ENCODE results near the gene MICU2.

The MICU2 gene

DNA sequence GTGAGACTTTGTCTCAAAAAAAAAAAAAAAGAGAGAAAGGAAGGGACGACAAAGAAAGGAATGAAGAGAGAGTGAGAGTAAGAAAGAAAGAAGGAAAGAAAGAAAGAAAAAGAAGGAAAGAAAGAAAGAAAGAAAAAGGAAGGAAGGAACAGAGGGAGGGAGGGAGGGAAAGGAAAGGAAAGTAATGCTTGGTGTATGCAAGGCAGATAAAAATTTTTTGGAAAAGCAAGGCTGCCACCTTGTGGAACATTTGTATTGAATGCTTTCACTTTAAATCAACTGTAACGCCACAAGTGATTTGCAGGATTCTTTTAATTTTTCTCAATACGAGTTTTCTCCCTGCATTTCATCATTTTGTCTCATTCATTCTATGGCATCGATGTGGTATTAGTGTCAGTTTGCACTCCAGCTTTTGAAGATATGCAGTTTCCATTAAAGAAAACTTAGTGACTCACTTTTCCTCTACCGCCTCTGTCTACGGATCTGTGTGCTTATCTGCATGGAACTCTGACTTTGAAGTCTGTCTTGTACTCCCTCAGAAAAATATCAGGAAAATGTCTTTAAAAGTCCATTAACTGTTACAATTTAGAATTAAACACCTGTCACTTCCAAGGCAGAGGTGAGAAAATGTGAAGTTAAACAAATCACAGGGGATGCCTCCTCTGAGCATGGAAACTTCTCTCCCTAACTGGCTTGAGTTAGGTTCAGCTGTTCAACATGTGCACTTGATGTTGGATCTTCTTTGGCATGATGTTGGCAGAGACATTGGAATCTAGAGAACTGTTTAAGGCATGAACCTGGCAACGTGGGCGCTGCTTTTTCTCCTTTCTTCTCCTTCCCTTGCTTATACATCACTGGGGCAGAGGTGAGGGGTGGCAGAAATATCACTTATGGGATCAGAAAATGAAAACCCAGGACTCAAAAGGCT is 124.8 kb downstream of the MICU2 start:
- peak; percentile 15 for DNase-seq

DNA sequence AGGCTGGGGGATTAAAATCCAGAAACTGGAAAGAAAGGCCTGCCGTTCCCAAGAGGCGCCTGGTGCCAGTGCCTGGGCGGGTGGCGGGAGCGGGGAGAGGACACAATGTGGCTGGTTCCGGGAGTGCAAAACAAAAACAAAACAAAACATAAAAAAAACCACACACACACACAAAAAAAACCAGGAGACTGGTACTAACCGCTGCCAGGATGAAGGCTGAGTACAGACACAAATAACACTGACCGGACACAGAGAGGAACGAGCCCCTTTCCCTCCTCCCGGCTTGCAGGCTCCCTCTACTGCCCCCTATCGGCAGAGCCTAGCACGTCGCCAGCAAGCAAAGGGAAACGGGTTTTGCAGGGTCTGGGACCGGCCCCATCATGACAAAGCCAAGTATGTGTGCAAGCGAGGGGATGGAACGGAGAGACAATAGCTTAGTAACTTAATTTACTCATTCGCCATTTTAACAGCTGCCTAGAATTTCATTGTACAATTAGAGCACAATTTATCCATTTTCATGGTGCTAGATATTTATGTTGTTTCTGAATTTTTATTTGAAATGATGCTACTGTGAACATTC is 127.0 kb downstream of the MICU2 start:
- peak; percentile 26 for DNase-seq

DNA sequence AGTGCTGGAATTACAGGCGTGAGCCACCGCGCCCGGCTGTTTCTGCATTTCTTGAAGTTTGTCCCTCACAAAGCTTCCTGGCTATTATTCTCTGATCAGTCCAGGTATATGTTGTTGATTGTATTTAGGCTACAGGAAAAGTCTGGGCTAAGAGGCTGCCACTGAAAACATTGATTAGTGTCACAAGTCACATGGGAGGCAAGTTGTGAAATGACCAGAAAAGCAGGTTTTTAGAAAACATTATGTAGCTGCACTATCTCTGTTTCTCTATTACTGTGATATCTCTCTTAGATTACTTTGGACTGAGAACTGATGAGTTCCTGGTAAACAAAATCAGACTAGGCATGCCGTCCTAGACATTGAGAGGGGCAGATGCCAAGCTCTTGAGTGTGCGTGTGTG is 128.9 kb downstream of the MICU2 start:
- no peak for DNase-seq

DNA sequence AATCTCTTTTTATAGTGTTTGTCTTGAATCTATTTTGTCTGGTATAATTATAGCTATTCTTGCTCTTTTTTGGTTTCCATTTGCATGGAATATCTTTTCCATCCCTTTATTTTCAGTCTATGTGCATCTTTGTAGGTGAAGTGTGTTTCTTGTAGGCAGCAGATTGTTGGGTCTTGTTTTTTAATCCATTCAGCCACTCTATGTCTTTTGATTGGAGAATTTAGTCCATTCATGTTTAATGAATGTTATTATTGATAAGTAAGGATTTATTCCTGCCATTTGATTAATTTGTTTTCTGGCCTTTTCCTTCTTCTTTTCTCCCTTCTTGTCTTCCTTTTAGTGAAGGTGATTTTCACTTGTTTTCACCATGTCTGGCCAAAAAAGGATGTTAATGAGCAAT is 133.2 kb downstream of the MICU2 start:
- DNase-seq, result no peak

DNA sequence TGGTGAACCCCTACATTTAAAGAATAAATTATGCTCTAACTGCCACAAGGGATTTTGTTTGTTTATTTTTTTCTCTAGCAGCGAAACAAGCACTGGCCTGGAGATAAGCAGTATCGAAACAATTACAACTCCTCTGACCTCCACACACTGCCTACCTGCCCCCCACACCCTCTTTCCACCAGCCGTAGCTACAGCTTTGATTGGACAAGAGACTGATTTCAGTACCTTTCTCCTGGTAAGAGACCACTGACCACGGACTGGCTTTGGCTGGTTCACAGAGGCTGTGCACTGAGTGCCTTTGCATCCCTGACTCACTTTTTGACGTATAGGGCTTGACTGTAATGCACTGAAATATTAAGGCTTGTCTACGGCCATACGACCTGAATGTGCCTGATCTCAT is 137.4 kb downstream of the MICU2 start:
- no peak for DNase-seq

DNA sequence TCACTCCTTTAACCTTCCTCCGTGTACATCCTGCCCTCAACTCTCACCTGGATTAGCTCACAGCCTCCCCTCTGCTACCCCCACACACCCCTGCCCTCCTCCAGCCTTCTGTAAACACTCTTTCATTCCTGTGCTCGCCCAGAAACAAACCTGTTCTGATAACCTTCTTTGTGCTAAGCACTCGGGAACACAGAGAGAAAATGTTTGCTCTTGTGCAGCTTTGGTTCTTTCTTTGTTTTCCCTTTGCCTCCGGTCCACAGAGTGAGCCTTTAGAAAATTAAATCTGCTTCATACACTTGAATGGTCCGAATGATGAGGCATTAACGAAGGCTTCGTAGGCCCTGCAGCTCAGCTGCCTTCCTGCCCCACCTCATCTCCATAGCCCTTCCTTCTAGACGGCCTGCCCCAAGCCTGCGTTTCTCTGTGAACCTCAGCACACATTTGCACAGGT is 138.2 kb downstream of the MICU2 start:
- DNase-seq, result no peak

DNA sequence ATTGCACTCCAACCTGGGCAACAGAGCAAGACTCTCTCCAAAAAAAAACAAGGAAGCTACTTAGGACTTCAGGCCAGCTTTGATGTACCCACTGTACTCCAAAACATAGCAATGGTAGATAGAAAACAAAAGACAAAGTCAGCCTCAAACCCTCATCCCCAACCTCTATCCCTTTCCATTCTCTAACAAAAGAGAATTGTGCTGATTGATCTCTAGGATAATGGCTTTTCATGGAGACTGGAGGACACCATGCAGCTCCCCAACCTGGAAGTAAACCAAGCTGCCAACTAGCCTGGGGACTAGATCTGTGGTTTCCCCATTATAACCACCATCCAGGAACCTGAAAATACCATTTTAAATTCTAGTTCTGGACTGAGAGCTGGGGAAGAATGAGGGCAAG is 140.5 kb downstream of the MICU2 start:
- no peak for DNase-seq

DNA sequence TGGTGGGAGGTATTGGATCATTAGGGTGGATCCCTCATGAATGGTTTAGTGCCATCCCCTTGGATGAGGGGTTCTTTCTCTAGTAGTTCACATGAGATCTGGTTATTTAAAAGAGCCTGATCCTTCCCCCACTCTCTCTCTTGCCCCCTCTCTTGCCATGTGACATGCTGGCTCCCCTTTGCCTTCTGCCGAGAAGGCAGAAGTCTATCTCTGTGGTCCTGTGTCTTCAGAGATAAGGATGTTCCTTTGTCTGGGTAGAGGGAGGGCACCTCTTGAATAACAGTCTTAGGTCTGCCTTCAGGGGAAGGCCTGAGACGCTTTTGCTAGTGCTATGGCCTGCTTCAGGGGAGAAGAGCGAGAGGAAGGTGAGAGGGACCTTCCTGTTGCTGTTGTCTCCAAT is 142.8 kb downstream of the MICU2 start:
- no peak for DNase-seq

DNA sequence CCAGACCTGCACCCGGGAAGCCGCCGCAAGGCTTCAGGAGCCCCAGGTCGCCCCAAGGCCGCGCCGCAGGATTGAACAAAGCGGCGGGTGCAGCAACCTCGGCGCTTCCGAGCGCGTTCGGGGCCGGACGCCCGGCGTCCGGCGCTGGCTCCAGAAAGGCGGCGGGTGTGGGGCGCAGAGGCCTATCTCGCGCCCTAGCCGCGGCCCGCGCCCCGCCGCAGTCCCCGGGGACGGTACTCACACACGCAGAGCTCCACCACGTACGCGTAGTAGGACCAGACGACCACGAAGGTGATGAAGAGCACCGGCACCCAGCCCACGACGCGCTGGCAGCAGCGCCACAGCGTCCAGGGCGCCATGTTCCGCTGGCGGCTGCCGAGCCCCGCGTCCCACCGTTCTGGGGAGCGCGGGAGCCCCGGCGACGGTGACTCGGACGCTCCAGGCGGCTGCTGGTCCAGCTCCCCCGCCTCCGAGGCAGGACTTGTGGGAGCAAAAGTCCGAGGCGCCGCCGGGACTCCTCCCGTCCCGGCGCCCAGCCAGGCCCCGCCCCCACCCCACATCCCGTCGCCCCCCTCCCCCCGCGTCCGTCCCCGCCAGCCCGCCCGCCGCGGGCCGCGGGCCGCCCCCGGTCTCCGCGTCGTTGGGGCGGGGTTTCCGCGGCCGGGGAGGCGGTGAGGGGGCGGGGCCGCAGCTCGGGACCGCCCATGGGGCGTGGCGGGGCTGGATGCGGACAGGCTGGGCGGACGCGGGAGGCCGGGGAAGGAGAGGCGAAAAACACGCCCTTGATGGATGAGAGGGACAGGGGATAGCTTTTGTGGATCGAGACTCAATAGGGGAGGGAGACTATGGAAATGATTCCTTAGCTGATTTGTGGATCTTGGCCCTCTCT is 144.9 kb downstream of the MICU2 start, which contains the start of gene ZDHHC20:
TSS of gene ZDHHC20 (minus strand) at position 491 of the 889 bp plus-strand sequence. CDS start at position 359, 132 bp downstream.
- peak; percentile 14 for DNase-seq

DNA sequence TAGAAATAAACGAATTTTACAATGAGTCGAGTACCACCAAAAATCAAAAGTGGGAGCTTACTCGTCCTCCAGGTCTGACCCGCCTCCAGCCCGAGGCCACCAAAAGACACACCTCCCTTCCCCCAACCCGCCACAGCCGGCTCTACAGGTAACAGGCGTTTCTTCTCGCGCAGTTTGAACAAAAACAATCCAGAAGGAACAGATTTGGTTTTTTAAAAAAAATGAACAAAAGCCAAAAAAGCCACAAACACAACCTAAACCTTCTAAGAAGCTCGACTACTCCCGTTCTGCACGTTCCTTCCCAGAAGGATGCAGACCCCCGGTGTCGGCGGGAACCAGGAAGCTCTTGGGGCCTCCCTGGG is 145.5 kb downstream of the MICU2 start:
- peak; percentile 41 for DNase-seq

DNA sequence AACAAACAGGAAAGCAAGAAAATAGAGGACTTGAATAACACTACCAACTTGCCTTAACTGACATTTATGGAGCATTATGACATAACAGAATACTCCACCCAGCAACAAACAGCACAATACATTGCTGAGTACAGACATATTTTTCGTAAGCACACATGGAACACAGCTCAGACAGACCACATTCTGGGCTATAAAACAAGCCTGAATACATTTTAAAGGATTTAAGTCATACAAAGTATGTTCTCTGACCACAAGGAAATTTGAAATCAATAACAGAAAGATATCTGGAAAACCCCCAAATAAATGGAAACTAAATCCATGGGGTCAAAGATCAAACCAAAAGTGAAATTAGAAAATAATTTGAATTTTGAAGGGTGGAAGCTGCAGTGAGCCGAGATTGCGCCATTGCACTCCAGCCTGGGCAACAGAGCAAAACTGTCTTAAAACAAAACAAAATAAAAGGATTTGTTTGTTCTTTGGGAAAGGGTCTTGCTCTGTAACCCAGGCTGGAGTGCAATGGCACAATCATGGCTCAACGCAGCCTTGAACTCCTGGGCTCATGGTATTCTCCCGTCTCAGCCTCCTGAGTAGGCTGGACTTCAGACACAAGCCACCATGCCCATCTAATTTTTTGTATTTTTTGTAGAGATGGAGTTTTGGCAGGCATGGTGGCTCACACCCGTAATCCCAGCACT is 150.4 kb downstream of the MICU2 start:
- no peak for DNase-seq

DNA sequence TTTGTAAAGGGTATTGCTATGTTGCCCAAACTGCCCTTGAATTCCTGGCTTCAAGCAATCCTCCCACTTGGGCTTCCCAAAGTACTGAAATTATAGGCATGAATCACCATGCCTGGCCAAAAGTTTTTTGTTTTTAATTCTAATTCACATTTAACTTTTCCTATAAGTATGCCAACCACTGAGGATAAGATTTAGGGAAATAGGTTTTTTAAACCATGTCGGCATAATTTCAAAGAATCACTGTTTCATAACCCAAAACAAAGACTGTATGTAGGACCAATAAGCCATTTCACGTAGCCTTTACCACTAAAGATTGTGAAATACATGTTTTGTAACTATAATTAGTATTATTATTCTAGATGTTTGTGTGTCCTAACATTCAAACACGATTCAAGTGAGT is 153.0 kb downstream of the MICU2 start:
- no peak for DNase-seq

DNA sequence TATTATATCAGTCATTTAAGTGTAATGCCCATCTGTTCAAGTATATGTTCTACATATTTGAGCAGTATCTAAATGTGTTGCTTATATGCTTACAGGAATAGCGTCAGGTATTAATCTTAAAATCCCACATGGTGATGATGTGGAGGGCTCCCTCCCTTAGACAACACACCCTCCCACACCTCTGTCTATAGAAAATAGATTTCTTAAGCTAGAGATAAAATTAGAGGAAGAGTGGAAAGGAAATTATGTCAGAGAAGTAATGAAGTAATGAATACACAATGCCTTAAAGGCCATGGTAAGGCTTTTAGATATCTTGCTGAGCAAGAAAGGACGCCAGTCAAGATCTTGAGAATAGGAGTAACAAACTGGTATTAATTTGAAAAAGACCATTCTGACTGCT is 157.3 kb downstream of the MICU2 start:
- no peak for DNase-seq

DNA sequence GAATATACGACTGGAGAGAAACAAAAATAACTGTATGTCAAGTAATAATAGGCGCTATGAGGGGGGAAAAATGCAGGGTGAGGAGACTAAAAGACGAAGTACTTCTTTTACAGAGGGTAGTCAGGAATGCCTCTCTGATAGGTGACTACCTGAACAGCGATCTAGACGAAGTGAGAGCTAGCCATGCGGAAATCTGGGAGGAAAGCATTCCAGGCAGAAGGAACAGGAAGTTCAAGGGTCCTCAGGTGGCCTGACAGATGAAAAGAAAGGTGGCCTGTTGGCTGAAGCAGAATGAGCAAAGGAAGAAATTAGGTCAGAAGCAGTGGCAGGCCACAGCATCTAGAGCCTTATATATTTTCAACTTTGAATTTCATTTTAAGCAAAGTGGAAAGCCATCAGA is 158.2 kb downstream of the MICU2 start:
- no peak for DNase-seq

DNA sequence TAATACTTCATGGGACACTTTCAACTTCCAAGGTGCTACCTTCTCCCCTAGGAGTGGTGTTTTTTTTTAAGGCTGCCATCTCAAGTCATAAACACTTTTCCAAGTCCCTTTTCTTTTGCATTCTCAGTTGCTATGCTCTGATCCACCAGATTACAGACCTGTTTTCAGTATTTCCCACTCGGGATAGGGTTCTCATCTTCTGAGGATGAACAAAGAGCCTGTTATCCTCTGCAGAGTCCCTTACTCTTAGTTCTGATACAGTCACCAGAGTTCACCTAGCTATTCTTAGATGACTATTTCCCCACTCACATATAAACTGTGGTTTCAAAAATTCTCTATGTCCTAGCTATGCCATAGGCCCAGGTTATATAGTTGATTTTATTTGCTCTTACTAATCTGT is 160.8 kb downstream of the MICU2 start:
- no peak for DNase-seq

All from DMS79 treated with DMSO at 0.1 percent for 48 hours (cell line).